SK-N-MC (cell line): ENCODE results near the gene PCGF5.

Experiments used
- EZH2 ChIP-seq: fragments of 200-600 bp; sonication (generic); IDR thresholded peaks from one replicate; pipeline ENCODE4 v1.6.1; 2017; ENCODE audit warnings: antibody characterized with exemption
- POLR2AphosphoS5 ChIP-seq: IDR thresholded peaks from 2 replicates; pipeline ENCODE4 v1.6.1; 2012; ENCODE audit warnings: mild to moderate bottlenecking, low read depth, low read length, borderline replicate concordance

DNA sequence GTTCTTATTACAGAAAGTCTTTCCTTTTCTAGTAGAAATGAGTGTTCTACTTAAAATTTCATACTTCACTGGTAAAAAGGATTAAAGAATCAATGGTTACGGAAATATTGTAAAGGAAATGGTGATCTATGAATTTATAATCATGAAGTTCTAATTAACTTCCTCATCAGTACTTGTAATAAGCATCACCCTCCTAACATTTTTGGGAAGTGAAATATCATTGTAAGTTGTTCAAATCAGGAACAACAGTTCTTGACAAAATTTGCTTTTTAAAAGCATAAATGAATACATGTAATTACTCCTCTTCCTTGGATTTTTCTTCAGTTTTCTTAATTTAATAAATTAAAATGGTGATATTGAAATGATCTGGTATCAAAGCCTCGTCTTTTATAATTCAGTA, 5.6 kb upstream of the PCGF5 start:
- TF ChIP-seq EZH2 (no peak), POLR2AphosphoS5 (no peak)
